HG02610 (cell line): Measurements from ENCODE around the gene CACNA2D1.

Experiments
- ATAC-seq: cut with Tn5 transposase; IDR thresholded peaks from one replicate; pipeline ENCODE4 v1.9.1; 2021; ENCODE audit warnings: mild to moderate bottlenecking, moderate library complexity; ENCODE audit not compliant: unreplicated experiment

CACNA2D1 gene

DNA sequence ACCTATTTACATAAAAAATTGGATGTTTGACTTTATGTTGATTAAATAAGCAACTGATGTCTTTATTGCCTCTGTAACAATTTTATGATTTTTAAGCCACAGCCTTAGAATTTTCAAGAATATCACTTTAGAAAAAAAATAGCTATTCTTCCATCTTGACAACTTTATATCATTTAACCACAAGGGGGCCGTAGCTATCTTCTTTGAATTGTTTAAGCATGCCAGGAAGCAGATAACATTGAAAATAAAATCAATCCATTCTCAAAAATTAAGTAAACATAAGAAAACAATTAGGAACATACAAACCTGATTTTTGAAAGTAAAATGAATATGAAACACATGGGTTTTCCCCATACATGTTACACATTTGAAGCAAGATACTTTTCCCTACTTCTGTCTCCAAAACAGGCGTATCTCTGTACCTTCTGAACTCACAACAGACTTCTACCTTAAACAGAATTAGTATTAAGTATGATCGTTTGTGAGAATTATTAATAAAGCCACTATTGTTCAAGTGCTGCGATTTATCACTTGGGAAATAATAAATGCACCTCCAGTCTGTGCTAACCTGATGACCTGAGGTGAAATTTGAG lies 209.0 kb downstream of the CACNA2D1 start:
- ATAC-seq, result no peak

GRCh38 chr7:82230811-82231581 lies 212.6 kb downstream of the CACNA2D1 start:
- ATAC-seq, result no peak

- ATAC-seq, result no peak
Measured at GRCh38 chr7:82229164-82229563, 214.4 kb downstream of the CACNA2D1 start.

DNA sequence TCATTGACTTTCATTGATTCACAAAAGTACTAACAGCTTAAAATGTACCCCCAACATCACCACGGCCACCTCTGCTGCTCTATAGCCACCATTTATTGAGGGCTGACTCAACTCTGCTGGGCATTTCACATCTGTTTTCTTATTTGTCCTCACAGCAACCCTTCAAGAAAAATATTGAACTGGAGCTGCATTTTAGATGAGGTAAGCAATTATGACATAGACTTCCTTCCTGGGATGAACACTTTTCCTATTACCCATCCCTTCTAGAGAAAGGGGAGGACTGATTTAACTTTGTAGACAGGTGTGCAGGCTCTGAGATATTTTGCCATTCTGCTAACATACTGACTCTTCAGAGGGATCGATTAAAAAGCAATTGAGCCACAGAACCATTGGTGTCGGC lies 217.4 kb downstream of the CACNA2D1 start:
- no peak for ATAC-seq

GRCh38 chr7:82224529-82224928 lies 219.0 kb downstream of the CACNA2D1 start:
- no peak for ATAC-seq

DNA sequence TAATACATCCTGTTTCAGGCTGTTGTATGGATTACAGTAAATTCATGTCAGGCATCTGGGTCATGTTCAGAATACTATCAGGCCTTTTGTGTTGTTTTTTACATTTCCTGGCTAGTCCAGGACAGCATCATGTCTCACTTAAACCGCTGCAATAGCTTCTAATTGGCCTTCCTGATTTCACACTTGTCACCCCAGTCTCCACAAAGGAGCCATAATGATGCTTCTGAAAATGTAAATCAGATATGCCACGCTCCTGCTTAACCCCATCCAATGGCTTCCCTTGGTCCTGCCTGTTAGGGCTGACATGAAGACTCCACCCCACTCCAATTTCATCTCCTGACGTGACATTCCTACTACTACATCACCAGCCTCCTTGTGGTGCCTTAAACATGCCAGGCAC lies 220.0 kb downstream of the CACNA2D1 start:
- ATAC-seq, result no peak

- no peak for ATAC-seq
Measured at GRCh38 chr7:82221152-82221674, 222.4 kb downstream of the CACNA2D1 start.

DNA sequence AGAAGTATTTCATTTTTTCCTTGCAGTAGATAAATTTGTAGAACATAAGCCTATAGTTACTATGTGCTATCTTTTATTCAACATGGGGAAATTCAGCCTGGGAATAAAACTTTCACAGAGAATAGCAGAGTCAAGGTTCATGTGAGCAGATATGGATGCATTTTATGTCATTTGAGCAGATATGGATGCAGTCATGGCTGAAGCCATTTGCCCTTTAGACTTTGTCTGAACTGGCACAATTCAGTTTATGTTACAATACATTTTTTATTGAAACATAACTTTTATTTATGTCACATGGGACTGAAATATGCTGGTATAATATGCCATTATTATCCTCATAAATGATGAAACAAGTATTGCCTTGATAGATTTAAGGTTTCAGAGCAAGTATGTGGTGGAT lies 231.1 kb downstream of the CACNA2D1 start:
- no peak for ATAC-seq

GRCh38 chr7:82211333-82211732 lies 232.2 kb downstream of the CACNA2D1 start:
- no peak for ATAC-seq

DNA sequence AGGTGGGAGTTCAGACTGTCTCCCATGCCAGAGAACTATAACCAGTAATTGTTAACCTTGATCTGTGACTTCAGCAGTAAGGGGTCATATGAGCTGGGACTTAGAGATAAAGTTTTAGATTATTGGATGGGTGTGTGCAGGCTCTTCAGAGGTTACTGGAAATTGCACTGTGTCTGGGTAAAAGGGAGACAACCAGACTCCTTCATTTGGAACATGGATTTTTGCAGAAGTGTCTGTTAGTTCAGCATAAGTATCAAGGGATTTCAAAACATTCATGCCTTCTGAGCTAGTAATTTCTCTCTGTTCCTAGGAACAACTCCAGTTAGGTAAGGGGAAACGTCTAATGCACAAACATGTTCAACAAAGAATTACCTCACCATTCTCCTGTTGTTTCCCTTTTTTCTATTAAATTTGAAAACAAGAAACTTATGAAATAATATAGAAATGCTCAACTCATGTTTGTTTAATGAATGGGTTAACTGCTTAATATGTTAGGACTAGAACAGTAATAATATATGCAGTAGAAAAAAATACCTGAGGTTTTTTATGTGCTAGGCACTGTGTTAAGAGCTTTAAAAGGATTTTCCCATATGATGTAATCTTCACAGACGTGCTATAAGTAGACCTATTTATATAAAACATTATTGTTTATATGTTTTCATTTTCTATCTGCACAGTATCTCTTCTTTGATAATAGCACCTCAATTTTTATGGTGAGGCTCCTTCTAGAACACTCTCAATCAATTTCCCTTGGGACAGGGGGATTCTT lies 233.0 kb downstream of the CACNA2D1 start:
- ATAC-seq, result no peak

DNA sequence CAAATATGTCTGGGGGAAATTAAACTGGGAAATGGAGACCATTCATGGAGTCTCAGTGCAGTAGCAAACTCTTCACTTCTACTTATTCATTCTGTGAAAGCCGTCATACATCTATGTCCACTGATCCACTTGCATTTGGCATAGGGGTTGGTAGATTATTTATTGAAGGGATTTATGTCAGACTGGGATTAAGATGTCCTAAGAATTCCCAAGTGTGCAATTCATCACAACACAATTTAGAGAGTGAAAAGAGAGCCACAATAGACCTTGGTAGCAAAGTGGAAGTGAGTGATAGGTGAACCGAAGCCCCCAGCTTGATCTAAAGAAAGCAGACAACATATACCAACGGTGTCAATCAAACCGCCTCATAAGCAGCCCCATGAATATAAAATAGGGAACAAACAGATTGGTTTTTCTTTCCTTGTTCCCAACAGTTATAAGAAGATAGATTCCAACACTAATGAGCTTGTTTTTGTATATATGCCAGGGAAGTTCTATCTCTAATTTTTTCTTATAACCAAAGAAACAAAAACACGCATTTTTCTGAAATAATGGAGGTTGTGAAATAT lies 234.3 kb downstream of the CACNA2D1 start:
- ATAC-seq, result no peak

GRCh38 chr7:82204694-82205093 lies 238.9 kb downstream of the CACNA2D1 start:
- ATAC-seq, result no peak

DNA sequence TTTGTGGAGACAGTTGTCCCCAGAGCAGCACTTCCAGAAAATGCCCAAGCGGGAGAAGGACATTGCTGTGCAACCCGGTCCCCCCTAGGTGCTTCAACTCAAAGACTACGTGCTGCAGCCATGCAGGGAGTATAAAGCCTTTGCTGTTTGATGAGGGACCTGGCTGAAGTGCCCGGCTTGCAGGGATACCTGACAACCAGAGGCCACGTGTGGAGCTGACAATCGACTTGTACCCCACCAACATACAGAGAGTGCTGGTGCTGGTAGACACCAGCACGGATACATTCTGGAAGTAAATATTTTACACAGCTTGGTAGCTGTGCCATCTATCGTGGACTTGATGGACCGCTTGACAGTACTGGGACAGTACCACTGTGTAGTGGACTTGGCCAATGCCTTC lies 240.6 kb downstream of the CACNA2D1 start:
- no peak for ATAC-seq

- no peak for ATAC-seq
Measured at GRCh38 chr7:82202107-82202506, 241.5 kb downstream of the CACNA2D1 start.

GRCh38 chr7:82200601-82201000 lies 243.0 kb downstream of the CACNA2D1 start:
- ATAC-seq, result no peak

DNA sequence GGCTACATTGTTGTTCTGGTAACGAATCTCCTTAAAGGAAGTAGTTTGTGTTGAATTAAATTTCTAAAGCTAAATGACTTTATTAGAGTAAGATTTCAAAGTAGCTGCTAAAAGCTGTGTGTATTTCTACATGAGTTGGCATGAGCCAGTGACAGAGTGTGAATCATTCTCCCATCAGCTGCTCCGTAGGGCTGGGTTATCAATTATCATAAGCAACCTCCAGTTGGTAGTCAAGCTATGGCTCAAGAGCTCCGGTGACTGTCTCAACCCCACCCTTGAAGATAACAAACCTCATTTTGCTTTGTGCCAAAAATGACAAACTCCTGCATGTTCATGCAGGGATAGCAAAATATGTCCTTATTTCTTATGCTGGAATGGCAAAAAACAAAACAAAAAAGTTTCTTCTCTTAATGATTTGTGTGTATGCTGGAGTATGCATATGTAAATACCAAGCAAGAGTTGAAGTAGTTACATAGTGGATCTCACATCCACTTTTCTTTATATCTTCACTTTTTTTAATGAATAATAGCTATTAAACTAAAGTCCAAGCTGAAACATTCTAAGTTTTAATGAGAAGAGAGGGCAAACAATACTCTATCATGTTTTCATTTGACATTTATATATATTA lies 249.4 kb downstream of the CACNA2D1 start:
- ATAC-seq, result no peak

DNA sequence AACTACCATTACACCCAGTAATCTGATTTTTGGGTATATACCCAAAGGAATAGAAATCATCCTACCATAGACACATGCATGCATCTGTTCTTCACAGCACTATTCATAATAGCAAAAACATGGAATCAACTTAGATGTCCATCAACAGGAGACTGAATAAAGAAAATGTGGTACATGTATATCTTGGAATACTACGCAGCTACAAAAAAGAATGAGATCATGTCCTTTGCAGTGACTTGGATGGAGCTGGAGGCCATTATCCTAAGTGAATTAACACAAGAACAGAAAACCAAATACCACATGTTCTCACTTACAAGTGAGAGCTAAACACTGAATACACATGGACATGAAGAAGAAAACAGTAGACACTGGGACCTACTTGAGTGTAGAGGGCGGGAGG lies 254.9 kb downstream of the CACNA2D1 start:
- ATAC-seq, result no peak

DNA sequence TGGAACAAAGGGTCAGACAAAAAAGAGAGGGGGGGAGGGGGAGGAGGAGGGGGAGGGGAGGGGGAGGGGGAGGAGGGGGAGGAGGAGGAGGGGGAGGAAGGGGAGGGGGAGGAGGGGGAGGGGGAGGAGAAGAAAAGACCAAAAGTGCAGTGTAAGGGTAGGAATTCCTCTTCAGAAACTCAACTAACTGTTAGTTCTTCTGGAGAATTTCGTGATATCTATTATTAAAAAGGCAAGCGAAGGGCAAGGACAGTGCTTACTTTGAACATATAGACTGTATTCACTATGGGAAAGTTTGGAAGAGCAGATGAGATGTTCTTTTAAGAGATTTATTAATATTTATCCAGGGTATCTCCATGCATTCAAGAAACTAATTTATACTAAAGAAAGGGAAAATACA lies 258.1 kb downstream of the CACNA2D1 start:
- no peak for ATAC-seq

GRCh38 chr7:82183634-82184033 lies 259.9 kb downstream of the CACNA2D1 start:
- no peak for ATAC-seq

- no peak for ATAC-seq
Measured at GRCh38 chr7:82179311-82179710, 264.3 kb downstream of the CACNA2D1 start.

DNA sequence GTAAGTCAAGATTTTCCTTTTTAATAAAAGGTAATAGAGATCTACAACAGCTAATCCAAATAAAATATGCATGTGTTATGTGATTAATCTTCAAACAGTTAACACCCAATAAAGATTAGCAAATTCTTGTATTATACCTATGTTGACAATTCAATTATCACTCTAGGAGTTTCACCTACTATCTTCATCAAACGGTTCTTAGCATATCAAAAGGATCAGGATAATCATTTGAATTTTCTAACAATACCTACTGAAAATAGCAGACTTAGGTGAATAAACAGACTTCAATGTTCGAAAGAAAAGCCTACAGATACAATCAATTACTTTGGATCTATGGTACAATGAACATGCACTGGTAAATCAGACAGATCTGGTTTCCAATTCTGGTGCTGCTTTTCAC lies 268.3 kb downstream of the CACNA2D1 start:
- ATAC-seq, result no peak
